GM10266 (cell line): ENCODE data around the gene FUT6.
"Not testable (repeated sequence)": the region's sequence is repeated elsewhere in the genome, so short reads cannot be mapped to it uniquely, and the experiment has no call there.

Experiments used
- DNase-seq: peaks from one replicate; pipeline ENCODE4 v3.0.0; 2012; ENCODE audit errors: extremely low spot score
- TF ChIP-seq, protein P1 (sequence below): IDR thresholded peaks from 2 replicates; pipeline ENCODE4 v1.5.1; 2012; ENCODE audit warnings: mild to moderate bottlenecking, low read depth; ENCODE audit not compliant: control insufficient read depth, insufficient read depth; ENCODE audit errors: missing control alignments

The FUT6 gene

DNA sequence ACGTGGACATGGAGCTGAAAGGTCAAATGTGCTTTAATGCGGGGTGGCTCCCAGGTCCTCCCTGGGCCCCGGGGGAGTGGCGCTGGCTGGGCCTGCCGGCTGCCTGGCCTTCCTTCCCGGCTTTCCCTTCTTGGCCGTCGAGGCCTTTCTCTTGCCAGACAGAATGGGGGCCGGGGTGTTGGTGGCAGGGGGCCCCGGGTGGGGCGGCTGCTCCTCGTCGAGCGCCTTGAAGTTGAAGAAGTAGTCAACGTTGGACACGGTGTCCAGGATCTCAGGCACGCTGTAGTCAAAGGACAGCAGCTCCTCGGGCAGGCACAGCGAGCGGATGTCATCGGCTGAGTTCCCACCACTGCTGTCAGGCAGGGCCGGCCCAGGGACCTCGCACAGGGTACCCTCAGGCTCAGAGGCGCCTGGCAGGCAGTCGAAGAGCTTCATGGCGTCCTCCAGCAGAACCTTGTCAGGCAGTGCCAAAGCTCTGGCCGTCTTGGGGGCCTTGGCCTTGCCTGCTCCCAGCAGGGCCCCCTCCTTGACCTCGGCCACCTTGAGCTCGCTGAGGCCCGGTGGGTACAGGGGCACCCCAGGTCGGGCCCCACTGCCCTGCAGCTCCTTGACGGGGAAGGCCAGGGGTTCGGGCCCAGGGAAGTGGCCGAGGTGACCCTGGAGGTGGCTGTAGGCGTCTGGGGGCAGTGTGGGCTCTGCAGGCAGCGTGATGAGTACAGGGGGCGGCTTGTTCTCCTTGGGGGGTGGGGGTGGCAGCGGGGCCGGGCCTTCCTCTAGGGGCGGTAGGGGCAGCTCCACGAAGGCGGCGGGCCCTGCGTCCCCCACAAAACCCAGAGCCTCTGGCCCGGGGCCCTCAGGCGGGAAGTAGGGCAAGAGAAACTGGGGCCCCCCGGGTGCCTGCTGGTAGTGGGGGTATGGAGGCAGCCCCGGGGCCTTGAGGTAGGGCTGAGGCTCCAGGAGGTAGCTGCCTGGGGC is 56.3 kb downstream of the FUT6 start:
- TF ChIP-seq, protein P1, sequence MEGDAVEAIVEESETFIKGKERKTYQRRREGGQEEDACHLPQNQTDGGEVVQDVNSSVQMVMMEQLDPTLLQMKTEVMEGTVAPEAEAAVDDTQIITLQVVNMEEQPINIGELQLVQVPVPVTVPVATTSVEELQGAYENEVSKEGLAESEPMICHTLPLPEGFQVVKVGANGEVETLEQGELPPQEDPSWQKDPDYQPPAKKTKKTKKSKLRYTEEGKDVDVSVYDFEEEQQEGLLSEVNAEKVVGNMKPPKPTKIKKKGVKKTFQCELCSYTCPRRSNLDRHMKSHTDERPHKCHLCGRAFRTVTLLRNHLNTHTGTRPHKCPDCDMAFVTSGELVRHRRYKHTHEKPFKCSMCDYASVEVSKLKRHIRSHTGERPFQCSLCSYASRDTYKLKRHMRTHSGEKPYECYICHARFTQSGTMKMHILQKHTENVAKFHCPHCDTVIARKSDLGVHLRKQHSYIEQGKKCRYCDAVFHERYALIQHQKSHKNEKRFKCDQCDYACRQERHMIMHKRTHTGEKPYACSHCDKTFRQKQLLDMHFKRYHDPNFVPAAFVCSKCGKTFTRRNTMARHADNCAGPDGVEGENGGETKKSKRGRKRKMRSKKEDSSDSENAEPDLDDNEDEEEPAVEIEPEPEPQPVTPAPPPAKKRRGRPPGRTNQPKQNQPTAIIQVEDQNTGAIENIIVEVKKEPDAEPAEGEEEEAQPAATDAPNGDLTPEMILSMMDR, result no peak
- DNase-seq, result no peak

- TF ChIP-seq, protein P1, result no peak
- DNase-seq, result no peak
These were observed 57.2 kb downstream of the FUT6 start for GRCh38 chr19:5782322-5782721.

- not testable (repeated sequence) for DNase-seq
These were observed 58.6 kb downstream of the FUT6 start for GRCh38 chr19:5780916-5781315.
